CD4-positive, alpha-beta T cell treated with Interleukin-15 for 1 hour (primary cell): ENCODE data around the gene SORCS3.

ENCODE experiments used
- DNase-seq: peaks from one replicate; pipeline ENCODE4 v3.0.0-alpha.2; 2020

The SORCS3 gene

GRCh38 chr10:104924101-104924795 is 283.2 kb downstream of the SORCS3 start:
- DNase-seq: no peak

DNA sequence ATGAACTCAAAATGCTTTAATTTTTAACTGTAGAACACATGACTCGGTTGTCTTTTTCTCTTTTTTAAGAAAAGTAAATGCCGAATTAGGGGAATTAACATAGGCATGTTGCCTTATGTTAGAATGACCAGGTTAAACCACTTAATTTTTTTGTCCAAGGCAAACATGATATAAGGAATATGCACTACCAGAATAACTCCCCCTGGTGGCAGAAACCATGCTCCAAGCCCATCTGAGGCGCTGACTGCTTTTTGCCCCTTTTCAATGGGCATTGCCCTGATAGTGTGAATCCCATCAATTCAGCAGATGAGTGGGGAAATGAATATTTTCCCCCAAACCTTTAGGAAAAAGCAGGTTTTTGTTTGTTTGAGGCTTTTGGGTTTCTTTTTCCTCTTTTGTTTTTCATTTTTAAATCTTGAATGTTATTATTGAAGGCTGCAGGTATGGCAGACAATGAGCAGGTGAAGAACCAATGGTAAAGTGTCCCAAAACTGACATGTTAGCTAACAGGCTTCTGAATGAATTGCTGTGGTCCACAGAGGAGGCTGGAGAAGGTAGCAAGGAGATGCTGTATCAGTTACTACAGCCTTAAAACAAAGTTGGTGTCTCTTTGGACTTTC is 284.3 kb downstream of the SORCS3 start:
- DNase-seq: no peak

GRCh38 chr10:104928734-104929133 is 287.6 kb downstream of the SORCS3 start:
- no peak for DNase-seq

DNA sequence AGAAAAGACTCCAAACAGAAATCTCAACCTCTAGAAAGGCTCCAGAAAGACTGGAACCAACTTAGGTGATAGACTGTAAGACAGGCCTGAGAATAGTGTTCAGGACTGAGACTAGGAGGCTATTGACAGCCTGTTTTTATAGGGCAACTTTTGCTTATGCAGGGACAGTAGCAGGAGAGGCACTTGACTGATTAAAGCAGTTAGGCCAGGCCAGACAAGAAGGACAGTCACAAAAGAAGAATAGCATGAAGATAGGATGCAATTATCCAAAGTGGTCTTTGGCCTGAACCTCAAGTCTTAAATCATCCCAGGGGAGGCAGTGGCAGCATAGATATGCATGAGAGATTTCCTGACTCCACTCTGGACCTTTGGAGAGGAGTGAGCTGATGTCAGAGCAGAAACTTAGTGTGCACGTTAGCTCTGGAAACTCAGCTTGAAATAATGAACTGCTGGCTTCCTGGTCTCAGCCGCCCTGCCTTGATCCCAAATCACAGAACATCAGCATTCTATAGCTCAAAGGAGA is 290.6 kb downstream of the SORCS3 start:
- no peak for DNase-seq

- DNase-seq: no peak
These were observed 294.6 kb downstream of the SORCS3 start for GRCh38 chr10:104935656-104936055.

- no peak for DNase-seq
These were observed 296.5 kb downstream of the SORCS3 start for GRCh38 chr10:104937567-104937966.

GRCh38 chr10:104938031-104938430 is 296.9 kb downstream of the SORCS3 start:
- DNase-seq: no peak

DNA sequence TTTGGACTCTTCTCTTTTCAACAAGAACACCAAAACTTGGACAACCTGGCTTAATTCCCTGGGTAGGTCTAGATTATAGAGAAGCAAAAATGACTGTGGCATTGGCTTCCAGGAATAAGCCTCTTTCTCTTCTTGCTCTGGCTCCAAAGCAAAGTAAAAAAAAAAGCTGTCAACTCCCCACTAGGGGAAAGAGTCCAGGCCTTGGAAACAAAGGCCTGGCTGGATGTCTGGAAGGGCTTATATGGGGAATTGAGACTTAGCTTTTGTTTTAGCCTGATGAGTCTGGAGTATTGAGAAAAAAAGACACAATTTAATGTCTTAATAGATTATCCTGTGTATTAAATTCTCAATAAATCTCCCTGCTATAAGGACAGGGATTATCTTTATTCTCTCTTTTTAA is 300.6 kb downstream of the SORCS3 start:
- no peak for DNase-seq

- no peak for DNase-seq
These were observed 306.2 kb downstream of the SORCS3 start for GRCh38 chr10:104947314-104947713.

DNA sequence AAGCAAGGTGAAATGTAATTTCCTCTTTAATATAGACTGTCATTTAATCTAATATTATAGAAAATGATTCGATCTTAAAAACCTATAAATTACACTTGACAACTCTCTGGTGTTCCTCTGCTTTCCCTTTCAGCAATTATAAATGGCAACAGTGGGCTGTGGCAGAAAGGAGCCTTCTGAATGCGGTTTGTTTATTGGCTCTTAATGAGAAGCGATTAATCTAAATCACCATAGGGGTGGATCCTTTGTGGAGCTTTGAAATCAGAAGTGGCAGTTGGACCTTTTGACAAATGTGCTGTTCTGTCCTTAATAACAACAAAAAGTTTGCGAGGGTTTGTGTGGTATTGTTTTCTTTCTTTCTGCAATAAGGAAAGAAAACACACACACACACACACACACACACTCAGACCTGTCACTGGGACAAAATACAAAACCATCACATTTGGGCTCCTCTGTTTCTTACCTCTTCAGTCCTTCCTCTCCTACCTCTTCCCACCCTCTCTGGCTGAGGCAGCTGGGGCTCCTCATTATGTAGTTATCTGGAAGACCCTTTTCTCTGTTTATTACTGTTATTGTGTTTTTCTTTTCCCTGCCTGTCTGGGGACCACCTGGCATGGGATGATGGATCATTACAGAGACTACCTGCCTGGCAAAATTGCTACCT is 316.2 kb downstream of the SORCS3 start:
- no peak for DNase-seq

DNA sequence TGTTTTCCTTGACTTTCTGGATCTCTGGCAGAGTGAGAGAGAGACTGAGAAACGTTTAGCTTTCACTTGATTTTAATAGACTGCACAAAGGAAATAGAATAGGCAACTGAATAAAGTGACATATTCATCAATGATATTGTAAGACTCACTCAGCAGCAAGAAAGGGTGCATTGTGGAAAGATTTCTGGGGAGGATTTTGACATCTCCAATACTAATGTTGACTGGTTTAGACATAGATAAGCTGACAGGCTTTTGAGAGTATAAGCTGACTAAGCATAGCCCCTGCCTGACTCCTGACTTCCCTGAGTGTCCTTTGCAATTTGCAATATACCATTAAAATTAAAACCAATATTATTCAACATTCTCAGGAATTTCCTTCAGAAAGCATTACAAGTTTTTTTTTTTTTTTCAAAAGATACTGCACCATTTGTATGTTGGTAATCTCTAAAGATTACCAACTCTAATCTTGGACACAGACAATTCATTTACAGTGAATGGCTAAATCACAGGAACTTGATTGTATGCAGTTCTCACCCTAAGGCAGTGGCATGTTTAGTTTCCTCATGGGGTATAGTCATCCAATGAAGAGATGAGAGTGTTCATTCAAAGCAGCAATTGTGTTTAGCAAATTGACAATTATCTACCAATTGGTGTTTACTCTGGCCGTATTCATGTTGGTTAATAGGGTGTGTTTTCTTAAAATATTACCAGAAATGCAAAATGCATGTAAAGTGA is 325.6 kb downstream of the SORCS3 start:
- DNase-seq: no peak

DNA sequence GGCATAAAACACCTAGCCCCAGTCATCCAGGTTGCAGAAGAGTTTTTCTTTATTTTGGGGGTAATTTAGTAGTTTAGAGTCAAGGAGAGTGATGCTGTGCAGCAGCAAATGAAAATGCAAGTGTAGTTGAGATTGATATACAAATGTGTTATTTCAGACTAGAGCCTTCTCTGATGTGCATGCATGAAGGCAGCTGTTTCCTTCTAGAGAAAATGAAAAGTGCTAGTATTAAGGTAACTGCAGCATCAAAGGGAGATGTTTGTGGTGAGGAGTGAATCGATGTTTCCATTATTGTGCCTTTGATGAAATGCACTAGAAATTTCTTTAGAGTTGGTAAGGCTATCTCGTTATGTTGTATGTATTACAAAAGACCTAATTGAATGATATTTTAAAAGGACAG is 339.3 kb downstream of the SORCS3 start:
- no peak for DNase-seq

DNA sequence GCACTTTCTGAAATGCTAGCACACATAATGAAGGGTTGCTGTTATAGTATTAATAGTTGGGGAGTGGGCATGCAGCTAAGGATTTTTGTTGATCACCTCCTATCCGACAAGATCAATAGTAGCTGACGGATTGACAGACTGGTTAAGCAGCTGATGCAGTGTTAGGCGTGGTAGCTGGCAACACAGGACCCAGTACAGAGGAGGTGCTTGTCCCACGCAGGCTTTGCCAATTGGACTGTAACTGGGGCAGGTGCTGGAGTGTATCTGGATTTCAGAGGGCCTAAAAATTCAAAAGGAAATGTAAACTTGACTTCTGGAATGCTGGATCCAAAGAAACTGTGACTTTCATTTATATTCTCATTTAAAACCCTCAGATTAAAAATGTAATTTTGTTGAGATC is 340.9 kb downstream of the SORCS3 start:
- no peak for DNase-seq

- DNase-seq: no peak
These were observed 347.6 kb downstream of the SORCS3 start for GRCh38 chr10:104988686-104989085.

GRCh38 chr10:104989880-104990279 is 348.8 kb downstream of the SORCS3 start:
- DNase-seq: no peak

DNA sequence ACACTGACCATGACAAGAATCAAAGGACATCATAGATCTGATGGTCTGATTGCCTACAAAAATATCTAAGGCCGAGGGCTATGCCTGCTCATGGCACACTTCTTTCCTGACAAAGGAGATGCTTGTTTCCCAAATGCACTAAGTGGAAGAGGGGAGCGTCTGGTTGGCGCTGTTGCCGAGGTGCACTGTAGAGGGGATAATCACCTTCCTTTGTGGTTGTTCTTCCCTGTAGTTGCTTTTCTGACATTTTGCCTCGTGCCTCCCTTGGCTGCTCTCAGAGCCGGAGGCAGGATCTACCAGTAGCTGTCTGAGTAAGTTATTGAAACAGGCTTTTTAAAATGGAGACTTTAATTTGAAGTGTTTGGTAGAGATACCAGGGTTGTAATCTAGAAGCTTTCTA is 352.0 kb downstream of the SORCS3 start:
- DNase-seq: no peak

DNA sequence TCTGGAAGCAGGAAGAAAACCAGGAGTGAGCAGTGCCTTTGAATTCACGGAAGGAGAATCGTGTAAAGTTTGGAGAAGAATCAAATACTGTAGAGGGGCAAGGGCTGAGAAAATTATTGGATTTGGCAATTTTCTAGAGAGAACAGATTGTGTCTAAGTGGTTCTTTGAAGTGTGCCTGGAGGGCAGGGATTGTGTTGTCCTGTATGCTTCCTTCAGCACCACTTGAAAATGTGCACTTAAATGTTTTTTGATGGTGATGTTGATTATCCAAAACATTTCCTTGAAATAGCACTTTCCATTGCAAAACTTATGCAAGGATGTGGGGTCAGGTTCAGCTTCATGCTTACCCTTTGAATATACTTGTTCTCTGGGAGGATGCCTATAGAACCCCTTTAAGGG is 360.2 kb downstream of the SORCS3 start:
- DNase-seq: no peak

GRCh38 chr10:105010411-105011121 is 369.5 kb downstream of the SORCS3 start:
- DNase-seq: no peak

- no peak for DNase-seq
These were observed 376.0 kb downstream of the SORCS3 start for GRCh38 chr10:105017116-105017515.

GRCh38 chr10:105017691-105018090 is 376.6 kb downstream of the SORCS3 start:
- no peak for DNase-seq

- DNase-seq: no peak
These were observed 382.4 kb downstream of the SORCS3 start for GRCh38 chr10:105023211-105024111.

GRCh38 chr10:105024184-105024583 is 383.1 kb downstream of the SORCS3 start:
- no peak for DNase-seq
